GM21786 (cell line): ENCODE results near the gene LGALS4.
"Not testable (repeated sequence)": the region's sequence is repeated elsewhere in the genome, so short reads cannot be mapped to it uniquely, and the experiment has no call there.

Experiments
- ATAC-seq: cut with Tn5 transposase; IDR thresholded peaks from one replicate; pipeline ENCODE4 v1.9.1; 2021; ENCODE audit not compliant: unreplicated experiment

The LGALS4 gene

DNA sequence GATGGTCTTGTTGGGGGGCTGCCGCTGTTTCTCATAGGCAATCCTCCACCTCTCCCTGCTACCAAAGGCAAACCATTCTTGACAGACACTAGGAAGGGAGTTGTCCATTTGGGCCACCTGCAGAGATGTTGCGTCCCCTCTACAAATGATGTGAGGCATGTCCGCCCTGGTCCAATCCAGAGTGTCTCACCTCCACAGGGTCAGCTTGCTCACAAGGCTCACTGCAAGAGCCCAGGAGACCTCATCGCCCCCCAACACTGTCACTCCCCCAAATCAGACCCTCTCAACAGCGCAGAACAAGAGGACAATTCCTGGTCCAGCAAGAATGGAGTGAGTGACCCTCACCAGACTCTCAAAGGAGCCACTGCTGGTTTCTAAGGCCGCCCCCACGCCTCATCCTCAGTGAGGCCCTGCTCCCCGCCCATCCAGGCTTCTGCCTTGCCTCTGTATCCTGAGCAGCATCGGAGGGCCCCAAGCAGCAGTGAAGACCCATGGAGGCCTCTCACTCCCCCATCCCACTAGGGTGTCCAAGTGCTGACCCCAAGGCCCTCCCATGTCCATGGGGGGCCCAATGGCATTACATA is 30.5 kb upstream of the LGALS4 start:
- no peak for ATAC-seq

DNA sequence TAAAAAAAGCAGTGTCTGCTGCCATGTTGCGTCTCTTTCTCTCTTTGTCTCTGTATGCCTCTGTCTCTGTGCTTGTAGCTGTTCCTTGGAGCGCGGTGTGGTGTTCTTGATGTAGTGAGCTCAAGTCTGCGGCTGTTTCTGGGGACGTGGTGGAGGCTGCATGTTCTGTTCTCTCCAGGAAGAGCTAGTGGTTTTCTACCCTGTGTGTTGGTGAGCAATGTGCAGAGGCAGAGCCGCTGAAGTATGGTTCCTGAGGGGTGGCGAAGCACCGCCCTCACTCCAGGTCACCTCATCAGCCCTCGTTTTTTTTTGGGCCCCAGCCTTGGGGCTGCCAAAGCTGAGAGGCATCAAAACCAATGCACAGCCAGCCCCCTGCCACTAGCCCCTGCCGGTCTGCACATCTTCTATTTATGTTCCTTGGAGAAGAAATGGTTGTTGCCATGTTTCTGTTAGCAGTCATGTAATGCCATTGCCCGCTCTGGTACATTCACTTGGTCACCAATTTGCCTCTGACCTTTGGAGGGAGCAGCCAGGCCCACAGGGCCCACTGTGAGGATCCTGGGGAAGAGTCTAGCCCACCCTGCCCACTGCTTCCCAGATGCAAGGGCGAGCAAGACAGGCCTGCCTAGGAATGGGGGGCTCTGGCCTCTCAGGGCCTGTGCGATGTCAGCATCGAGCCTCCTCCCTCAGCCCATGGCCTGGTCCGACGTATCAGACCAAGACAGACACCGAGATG is 29.9 kb upstream of the LGALS4 start:
- no peak for ATAC-seq

DNA sequence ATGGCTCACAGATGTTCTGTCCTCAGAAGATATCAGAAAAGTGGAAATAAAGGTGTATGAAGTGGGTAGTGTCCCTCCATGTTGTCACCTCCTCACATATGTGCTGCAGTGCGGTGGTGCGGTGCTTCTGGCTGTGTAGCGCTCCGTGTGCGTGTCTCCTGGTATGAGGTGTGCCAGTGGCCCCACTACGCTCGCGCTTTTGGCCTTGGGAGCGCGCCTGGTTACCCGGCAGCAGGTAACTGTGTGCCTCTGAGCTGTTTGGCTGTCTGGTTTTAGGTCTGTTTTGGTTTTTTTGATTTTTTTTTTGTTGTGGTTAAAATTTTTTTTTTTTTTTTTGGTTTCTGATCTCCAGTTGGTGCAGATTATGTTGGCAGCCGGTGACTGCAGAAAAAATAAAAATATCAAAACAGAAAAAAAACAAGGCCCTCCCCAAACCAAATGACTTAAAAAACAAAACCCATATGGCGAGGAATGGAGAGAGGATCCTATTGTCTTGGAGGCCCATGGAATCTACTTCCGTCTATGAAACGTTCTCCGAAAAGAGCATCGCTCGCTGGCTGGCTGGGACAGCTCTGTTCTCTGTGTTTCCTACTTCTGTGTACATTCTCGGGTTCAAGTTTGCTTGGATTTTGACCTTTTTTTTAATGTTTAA is 29.2 kb upstream of the LGALS4 start:
- ATAC-seq, result no peak

DNA sequence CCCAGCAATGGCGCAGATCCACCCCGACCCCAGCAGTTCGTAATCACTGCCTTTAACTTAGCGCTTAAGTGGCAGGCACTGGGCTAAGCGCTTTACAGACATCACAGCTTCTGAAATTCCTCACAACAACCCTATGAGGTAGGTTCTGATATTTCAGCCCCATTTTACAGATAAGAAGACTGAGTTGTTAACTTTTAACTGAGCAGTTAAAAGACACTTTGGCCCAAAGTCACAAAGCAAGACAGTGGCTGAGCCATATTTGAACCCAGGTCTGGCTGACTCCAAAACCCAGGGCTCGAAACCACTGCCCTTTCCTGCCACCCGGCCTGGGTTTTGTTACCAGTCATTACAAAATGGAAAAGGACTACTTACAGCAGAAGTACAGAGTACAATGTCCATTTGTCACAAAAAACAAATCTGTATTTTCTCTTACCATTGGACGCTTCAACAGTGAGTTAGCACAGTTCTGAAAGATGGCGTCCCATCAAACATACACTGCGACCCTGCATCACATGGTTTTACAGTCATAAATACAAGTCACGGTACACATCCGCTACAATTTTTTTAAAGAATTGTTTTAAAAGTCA is 28.5 kb upstream of the LGALS4 start:
- ATAC-seq, result no peak

DNA sequence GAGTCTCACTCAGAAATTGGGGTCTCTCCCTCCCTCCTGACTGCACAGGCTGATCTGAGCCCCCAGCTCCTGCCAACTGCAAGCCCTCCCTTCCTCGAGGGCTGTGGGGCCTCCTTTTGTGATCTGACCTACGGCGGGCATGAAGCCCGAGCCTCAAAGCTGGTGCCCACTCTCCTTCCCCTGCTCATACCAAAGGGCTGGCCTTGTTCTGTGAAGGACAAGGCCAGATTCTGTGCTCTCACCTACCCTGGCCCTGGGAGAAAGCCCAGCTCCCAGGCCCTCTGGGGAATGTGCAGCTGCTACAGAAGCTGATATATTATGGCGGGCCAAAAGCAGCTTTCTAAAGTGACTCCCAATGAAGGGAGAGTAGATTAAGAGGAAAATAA is 27.8 kb upstream of the LGALS4 start:
- ATAC-seq, result no peak

DNA sequence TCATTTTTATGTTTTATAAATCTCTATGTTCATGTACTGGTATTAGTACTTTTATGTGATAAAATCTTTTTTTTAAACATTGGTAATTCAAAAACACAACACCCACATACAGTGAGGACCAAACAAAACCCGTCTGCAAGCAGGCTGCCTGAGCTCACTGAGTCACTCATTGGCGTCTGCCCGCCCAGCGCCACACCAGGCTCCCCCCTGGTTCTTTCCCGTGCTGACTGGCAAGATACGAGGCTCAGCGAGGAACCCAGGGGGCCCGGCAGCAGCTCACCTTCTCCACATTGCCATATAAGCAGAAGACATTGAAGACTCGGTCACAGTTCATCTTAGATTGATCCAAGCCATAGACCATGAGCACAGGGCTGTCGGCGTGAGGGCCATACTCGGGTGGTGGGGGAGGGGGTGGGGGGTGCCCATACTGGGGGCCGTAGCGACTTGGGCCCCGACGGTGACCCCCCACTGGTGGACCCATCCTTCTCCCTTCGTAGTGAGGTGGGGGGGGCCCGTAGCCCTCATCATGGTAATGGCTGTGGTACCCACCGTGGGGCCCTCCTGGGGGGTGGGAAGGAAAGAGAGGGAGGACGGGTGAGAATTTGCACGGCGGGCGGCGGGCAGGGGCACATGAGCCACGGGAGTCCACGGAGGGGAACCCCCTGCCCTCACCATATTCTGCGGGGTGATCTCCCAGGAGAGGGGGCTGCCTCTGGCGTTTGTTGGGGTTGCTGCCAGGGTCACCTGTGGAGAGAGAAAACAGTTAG is 27.3 kb upstream of the LGALS4 start:
- no peak for ATAC-seq

DNA sequence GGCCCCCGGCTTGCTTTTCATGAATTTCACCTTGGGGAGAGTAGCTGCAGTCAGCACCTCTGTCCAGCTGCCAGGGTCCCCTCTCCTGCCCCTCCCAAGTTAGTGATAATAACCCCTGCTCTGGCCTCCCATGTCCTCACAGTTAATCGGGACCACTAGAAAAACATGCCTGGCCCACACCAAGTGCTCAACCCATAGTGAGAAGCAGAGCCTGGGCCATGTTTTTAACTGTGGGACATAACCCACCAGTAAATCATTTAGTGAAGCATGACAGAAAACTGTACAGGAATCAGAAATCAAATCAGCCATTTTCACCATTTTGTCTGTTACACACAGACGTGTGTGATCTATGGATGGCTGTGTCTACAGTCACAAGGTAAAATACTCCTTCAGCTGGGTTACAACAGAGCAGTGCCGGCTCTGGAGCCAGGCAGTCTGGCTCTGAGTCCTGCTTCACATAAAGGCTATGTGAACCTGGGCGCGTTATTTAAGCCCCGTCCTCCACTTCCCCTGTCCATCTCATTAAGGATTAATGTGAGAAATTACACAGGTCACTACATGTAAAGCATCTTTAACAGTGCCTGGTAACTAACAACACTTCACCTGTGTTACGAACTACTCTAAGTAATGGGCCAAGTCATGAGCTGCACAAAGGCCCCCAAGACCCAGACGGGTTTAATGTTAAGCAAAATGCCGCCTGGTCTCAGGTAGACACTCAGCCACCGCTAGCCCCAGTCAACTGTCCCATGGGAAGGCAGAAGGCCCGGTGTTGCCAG is 26.4 kb upstream of the LGALS4 start:
- ATAC-seq, result no peak

DNA sequence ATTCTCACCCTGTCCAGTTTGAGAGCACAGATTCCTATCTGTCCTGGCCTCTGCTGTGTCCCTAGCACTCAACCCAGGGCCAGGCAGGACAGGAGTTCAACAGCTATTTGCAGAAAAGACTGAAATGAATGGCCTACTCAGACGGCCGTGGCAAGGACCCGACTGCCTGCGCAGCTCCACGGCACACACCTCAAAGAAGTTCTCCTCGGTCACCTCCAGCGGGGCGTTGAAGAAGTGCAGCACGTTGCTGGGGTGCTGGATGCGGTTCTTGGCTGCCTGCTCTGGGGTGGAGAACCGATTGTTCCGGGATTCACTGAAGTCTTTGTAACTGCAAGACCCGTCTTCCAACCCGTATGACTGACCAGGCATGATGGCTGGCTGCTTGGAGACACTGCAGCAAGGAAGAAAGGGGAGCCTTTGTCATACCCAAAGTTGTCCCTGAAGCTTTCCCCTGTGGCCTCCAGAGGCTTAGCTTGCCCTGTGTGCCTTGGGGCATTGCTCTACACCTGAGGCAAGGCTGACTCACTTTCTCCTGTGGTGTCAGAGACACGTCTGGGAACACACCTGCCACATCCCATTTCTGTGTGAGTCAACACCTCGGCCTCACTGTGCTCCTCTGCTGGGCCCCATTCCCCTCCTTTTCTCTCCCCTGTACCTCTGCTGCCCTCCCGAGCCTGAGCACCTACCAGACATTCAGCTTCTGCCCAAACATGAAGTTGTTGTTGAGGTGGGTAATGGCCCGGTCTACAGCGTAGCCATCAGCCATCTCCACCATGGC is 25.7 kb upstream of the LGALS4 start:
- ATAC-seq, result no peak

DNA sequence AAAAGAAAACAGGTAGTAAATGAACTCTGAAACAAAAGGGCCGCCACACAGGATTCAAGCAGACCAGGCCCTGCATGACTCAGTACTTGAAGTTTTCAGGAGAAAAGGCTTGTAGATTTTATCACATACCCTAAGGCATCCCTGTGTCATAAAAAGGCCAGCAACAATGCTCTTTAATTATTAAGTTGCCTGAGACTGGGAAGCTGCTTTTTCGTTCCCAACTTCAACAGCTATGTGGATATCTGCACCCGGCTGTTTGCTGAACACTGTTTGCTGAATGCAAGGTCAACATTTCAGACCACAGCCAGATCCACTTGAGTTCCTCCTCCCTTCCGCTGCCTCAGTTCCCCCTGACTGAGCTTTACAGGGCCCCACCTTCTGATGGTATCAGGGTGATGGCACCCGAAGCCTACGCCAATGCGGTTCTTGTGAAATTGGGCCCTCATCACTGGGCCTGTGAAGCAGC is 24.9 kb upstream of the LGALS4 start:
- ATAC-seq, result no peak

DNA sequence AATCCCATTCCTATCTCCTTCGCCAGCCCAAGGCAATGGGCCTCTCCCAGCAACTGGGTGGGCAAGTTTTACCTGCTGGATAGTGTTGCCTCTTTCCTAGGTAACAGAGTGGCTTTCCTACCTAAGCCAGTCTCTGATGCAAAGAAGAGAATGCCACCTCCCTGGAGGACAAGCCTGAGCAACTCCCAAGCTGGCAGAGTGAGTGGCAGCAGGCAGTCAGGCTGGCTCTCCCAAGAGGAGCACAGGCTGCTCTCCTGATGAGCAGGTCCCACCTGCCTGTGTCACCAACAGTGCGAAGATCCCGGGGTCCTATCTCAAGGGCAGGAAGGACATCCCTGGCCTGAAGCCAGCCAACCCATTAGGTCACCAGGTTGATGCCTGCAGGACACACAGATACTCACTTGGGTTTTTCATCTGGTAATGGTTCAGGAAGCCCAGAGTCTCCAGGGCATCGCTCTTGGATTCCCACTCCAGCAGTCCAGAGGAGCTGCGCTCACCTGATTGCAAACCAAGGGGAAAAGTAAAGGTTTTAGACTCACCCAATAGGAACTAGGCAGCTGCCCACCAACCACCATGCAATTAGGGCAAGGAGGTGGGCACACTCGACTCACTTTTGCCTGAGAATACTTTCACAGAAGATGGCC is 24.4 kb upstream of the LGALS4 start:
- ATAC-seq, result no peak

DNA sequence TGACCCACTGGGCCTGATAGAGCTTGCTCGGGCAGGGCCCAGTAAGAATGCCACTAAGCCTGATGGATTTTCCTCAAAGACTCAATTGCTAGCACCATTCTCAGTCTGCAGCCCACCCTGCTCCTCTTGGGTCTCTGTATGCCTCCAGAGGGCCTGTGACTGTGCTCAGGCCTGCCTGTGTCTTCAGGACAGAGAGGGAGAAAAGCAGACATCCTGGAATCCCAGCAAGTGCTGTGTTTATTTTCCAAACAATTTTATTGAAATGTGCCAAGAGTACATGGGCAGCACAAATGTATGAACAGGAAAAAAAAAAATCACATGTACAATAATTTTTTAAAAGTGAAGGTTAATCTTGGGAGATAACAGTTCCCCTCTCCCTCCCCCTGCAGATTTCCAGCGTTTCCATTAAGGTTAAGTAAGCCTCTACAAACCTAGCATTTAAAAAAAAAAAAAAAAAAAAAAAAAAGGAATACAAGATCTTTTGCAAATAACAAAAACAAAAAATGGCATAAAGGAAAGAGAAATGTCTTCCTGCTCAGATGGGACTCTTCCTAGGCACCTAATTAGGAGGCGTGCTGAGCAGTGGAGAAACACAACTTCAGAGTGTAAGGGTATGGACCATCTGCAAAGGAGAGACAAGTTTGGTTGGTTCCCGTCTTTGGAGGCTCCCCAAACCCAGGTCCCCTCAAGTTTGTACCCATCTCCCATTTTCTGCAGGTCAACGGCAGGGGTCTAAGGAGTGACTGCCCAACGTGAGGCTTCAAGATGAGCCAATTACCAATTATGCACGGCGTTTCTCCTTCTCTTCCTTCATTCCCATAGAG is 23.6 kb upstream of the LGALS4 start:
- ATAC-seq, result no peak

DNA sequence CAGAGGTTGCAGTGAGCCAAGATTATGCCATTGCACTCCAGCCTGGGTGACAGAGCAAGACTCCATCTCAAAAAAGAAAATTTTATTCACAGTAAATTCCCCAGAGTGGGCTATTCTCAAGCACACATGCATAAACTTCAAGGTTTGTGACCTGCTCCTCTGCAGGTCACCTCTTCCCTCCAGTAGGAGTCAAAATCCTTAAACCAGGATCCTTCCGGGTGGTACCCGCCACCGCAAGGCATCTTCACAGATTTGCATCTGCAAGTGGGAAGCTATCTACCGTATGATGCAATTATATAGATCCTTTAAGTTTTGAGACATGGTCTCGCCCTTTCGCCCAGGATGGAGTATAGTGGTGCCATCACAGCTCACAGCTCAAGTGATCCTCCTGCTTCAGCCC is 21.8 kb upstream of the LGALS4 start:
- no peak for ATAC-seq

DNA sequence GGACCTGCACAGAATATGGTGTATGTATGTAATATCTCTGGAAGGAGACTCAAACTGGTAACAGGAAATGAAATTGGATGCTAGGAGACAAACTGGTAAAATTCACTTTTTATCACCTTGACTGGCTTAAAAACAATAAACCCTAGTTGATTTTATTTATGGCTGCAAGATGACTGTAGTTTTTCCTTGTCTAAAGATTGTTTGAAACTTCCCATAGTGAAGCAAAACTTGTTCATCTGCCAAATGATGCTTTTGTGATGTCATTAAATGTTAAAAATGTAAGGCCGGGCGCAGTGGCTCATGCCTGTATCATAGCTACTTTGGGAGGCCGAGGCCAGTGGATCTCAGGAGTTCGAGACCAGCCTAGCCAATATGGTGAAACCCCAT is 21.4 kb upstream of the LGALS4 start:
- no peak for ATAC-seq

DNA sequence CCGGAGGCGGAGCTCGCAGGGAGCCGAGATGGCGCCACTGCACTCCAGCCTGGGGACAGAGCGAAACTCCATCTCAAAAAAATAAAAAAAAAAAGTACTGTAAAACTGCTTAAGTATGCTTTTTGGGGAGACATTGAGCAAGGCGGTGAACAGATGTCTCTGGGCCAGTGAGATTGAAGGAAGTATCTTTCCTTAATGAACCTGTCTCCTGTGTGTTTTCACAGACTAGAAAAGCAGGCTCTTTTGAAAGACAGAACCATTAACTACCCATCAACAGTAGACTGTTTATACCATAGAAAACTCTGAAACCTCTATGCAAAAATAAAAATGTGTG is 20.3 kb upstream of the LGALS4 start:
- no peak for ATAC-seq

DNA sequence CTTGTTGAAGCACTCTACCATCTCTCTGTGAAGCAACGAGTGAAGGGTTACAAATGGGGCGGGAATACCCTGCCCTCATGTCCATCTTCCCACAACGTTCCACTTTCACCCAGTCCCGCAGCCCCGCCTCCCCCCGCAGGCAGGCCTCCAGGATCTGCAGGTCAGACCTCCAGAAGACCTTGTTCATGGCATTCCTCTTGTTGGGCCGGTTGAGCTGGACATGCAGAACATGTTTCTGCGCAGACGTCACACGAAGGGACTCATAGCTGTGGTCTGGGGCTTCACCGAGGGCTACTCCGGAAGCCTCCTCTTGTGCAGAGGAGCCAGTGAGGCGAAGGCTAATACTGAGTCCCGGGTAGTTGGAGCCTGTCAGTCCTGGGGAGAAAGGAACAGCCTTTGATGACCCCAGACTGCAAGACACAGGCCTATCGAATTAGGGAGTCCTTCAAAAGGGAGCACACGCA is 18.4 kb upstream of the LGALS4 start:
- peak; percentile 40 for ATAC-seq

DNA sequence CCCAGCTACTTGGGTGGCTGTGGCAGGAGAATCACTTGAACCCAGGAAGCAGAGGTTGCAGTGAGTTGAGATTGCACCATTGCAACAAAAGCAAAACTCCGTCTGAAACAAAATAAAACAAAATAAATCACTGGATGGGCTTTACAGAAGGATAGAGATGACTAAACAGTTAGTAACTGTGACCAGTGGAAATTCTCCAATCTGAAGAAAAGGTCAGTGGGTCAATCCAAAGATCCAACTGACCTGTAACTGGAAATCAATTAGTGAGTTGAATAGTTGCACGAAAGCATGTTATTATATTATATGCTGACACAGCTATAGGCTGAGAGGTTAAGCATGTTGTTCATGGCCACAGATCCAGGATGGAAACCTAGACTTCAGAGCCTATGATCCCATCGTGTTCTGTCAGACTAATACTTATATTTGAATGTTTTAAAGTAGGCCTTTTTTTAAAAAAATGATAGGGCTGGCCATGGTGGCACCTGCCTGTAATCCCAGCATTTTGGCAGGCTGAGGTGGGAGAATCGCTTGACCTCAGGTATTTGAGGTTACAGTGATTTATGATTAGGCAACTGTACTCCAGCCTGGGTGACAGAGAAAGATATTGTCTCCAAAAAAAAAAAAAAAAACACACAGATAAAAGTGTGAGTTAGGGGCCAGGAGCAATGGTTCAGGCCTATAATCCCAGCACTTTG is 17.4 kb upstream of the LGALS4 start:
- ATAC-seq, result no peak

DNA sequence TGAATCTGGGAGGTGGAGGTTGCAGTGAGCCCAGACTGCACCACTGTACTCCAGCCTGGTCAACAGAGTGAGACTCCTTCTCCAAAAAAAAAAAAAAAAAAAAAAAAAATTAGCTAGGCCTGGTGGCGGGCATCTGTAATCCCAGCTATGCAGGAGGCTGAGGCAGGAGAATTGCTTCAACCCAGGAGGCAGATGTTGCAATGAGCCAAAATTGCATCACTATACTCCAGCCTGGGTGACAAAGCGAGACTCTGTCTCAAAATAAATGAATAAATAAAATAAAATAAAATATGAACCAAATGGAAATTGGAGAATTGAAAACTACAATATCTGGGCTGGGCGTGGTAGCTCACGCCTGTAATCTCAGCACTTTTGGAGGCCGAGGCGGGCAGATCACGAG is 16.5 kb upstream of the LGALS4 start:
- not testable (repeated sequence) for ATAC-seq
